A673 (cell line): ENCODE results near the gene NRG3. TPM values are rescaled to one million over a fixed set of nuclear protein-coding genes. Genes with fewer than 3 reads are reported as not detected.

Experiments used
- BruUV-seq: library from RNA; stranded (reverse); fragments of 400-500 nt; replicated peaks from 2 replicates; lab custom pipeline; 2021; lab: Mats Ljungman, UMichigan
- CTCF ChIA-PET: fragments of 300-600 bp; sonication (Branson Sonifier 250); formaldehyde crosslinking; loops from one replicate; lab custom pipeline; 2022; ENCODE audit warnings: antibody characterized with exemption; lab: Charles Lee
- POLR2A ChIA-PET: fragments of 300-600 bp; sonication (Branson Sonifier 250); formaldehyde crosslinking; loops from one replicate; lab custom pipeline; 2022; ENCODE audit warnings: antibody characterized with exemption; ENCODE audit not compliant: low non-redundant PET; lab: Charles Lee
- DNase-seq: peaks from one replicate; pipeline ENCODE4 v3.0.0-alpha.2; 2015; ENCODE audit warnings: low spot score
- H3K27ac ChIP-seq: fragments of 200-600 bp; sonication (generic); 2 replicates; pipeline ENCODE4 v1.5.1; 2016; ENCODE audit warnings: mixed run types, low read depth, mild to moderate bottlenecking, mixed read lengths, antibody characterized with exemption, low read length; ENCODE audit not compliant: poor library complexity, severe bottlenecking
- H3K27me3 ChIP-seq: fragments of 200-600 bp; sonication (generic); replicated peaks from 2 replicates; pipeline ENCODE4 v1.6.1; 2017; ENCODE audit warnings: mixed run types, low read depth, mild to moderate bottlenecking, mixed read lengths, antibody characterized with exemption, low read length; ENCODE audit not compliant: insufficient read depth, poor library complexity
- H3K36me3 ChIP-seq: fragments of 200-600 bp; sonication (generic); 2 replicates; pipeline ENCODE4 v1.6.1; 2016; ENCODE audit warnings: mixed run types, mild to moderate bottlenecking, mixed read lengths, antibody characterized with exemption, low read length; ENCODE audit not compliant: insufficient read depth, poor library complexity, severe bottlenecking
- H3K4me1 ChIP-seq: fragments of 200-600 bp; sonication (generic); 2 replicates; pipeline ENCODE4 v1.6.1; 2017; ENCODE audit warnings: mixed run types, mild to moderate bottlenecking, mixed read lengths, antibody characterized with exemption, low read length; ENCODE audit not compliant: insufficient read depth, poor library complexity, severe bottlenecking
- H3K4me3 ChIP-seq: fragments of 200-600 bp; sonication (generic); 2 replicates; pipeline ENCODE4 v1.5.1; 2016; ENCODE audit warnings: low read depth, mixed run types, mild to moderate bottlenecking, mixed read lengths, low read length; ENCODE audit not compliant: poor library complexity, severe bottlenecking
- H3K9me3 ChIP-seq: fragments of 200-600 bp; sonication (generic); 2 replicates; pipeline ENCODE4 v1.6.1; 2016; ENCODE audit warnings: mixed run types, low read depth, mild to moderate bottlenecking, mixed read lengths, antibody characterized with exemption, low read length; ENCODE audit not compliant: poor library complexity, severe bottlenecking
- EZH2 ChIP-seq: fragments of 200-600 bp; sonication (generic); IDR thresholded peaks from 2 replicates; pipeline ENCODE4 v1.6.1; 2017; ENCODE audit warnings: borderline replicate concordance, low read depth, mild to moderate bottlenecking, mixed read lengths, antibody characterized with exemption, low read length; ENCODE audit not compliant: poor library complexity, severe bottlenecking
- intact Hi-C: fragments of 100-400 bp; cut with micrococcal nuclease; formaldehyde crosslinking; loops from one replicate; pipeline ENCODE4 v1.10.0; 2022; ENCODE audit not compliant: unreplicated experiment
- total RNA-seq: library from RNA; stranded (reverse); gene quantifications from 2 replicates; pipeline ENCODE4 v1.2.3, GENCODE V29; 2021
- TF ChIP-seq, protein P1 (sequence below): fragments of 300-800, 200-600 bp; sonication (generic); conservative IDR thresholded peaks from 2 replicates; pipeline ENCODE4 v1.5.1; 2017; ENCODE audit warnings: low read depth, mild to moderate bottlenecking, antibody characterized with exemption, low read length, moderate library complexity, mixed read lengths

NRG3 gene
- total RNA-seq, 1 experiment from 2014 or later, result not detected

DNA sequence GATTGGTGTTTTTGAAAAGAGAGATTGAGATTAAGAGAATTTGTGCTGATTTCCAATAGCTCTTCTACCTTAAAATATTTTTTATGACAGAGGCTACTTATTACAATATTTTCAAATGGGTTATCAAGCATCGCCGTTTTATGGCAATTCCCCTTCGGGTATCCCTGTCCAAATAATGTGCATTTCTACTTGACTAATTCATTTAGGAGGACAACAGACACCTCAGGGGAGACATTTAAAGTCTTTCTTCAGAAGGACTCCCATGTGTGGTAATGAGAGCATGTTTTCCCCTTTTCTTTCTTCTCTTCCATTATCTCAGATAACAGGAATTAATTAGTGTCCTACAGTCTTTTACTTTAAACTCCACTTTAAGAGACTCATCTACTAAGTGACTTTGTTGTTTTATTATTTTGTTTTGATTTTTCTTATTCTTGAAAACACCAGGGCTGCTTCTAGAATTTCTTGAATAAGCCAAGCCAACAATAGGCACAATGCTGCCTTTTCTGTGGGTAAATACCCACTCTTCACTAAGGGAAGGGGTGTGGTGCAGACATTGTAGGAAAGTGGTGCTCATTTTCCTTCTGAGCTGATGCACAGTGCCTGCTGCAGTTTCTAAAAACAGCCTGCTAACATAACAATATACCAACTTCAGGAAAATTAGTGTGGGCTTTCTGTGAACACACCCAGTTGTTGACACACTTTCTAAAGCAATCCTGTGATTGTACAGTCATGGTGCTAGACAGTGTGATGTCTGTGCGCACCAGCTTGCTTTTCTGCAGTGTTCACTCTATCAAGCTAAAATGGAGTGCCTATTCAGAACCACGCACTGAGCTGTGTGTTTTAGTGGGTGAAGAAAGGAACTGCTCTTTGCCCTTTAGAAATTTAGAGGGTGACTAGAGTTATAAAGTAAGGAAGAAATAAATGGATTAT, 597.7 kb downstream of the NRG3 start:
- no peak for TF ChIP-seq EZH2
- TF ChIP-seq, protein P1, sequence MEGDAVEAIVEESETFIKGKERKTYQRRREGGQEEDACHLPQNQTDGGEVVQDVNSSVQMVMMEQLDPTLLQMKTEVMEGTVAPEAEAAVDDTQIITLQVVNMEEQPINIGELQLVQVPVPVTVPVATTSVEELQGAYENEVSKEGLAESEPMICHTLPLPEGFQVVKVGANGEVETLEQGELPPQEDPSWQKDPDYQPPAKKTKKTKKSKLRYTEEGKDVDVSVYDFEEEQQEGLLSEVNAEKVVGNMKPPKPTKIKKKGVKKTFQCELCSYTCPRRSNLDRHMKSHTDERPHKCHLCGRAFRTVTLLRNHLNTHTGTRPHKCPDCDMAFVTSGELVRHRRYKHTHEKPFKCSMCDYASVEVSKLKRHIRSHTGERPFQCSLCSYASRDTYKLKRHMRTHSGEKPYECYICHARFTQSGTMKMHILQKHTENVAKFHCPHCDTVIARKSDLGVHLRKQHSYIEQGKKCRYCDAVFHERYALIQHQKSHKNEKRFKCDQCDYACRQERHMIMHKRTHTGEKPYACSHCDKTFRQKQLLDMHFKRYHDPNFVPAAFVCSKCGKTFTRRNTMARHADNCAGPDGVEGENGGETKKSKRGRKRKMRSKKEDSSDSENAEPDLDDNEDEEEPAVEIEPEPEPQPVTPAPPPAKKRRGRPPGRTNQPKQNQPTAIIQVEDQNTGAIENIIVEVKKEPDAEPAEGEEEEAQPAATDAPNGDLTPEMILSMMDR, result no peak
- H3K4me3 ChIP-seq, result no peak overlapping the region
- peaks cover 18% of the 10 kb centered on the region for H3K9me3 ChIP-seq
- CTCF ChIA-PET, result no interaction called here
- no peaks in the 10 kb centered on the region for H3K36me3 ChIP-seq
- no peaks in the 10 kb centered on the region for H3K27me3 ChIP-seq
- intact Hi-C loops, result no loop called here
- POLR2A ChIA-PET, result no interaction called here
- H3K4me1 ChIP-seq, result no peaks in the 10 kb centered on the region
- H3K27ac ChIP-seq, result no peak overlapping the region
- BruUV-seq, result no TSS peak
- DNase-seq, result no peak

DNA sequence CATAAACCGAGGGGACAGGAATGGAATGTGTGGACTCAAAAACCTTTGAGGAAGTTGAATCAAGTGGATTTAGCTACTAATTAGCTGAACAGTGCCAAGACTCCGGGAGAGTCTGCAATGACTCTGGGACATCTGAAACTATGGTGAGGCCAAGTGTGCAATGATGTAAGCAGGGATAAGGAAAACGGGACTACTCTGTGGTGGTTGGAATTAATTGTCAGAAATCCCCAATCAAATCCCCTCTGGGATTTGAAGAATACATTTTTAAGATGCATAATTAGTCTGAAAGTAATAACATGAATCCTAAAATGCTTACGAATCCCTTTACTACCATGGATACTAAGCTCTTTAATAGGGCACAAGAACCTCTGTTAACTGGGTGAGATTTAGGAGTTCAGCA, 602.8 kb downstream of the NRG3 start:
- Histone ChIP-seq H3K36me3 (no peaks in the 10 kb centered on the region), H3K9me3 (peaks cover 16% of the 10 kb centered on the region), H3K4me1 (no peaks in the 10 kb centered on the region), H3K4me3 (no peak overlapping the region), H3K27me3 (no peaks in the 10 kb centered on the region), H3K27ac (no peak overlapping the region)
- BruUV-seq, result no TSS peak
- ChIA-PET CTCF (no interaction called here), POLR2A (no interaction called here)
- intact Hi-C loops, result no loop called here
- TF ChIP-seq, protein P1, result no peak
- TF ChIP-seq EZH2, result no peak
- no peak for DNase-seq

DNA sequence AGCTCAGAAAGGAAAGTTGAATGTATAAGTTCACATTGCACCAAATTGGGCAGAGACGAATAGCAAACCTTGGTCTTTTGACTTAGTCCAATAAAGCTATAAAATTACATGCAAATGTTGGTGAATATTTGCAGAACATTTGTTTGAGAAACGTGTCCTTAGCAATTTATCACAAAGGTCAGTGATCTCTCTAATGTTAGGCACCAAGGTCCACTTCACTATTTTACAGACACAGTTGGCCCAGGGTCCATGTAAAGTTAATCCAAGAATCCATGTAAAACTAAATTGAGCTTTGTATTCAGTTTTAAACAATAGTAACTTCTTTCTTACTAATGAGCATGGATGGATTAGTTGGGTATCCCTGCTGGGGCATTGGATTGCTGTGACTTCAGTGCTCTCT, 617.7 kb downstream of the NRG3 start:
- no peak overlapping the region for H3K27ac ChIP-seq
- no peaks in the 10 kb centered on the region for H3K4me1 ChIP-seq
- TF ChIP-seq EZH2, result no peak
- TF ChIP-seq, protein P1, result no peak
- H3K9me3 ChIP-seq, result peaks cover 19% of the 10 kb centered on the region
- H3K27me3 ChIP-seq, result no peaks in the 10 kb centered on the region
- H3K4me3 ChIP-seq, result no peak overlapping the region
- BruUV-seq, result no TSS peak
- H3K36me3 ChIP-seq, result no peaks in the 10 kb centered on the region
- ChIA-PET CTCF (no interaction called here), POLR2A (no interaction called here)
- DNase-seq, result no peak
- intact Hi-C loops, result no loop called here
